Naive thymus-derived CD4-positive, alpha-beta T cell (primary cell): Measurements from ENCODE around the gene SFT2D3. TPM values are rescaled to one million over a fixed set of nuclear protein-coding genes. Genes with fewer than 3 reads are reported as not detected.
A peak's percentile ranks its signal among the peaks of the same experiment; 100 is the strongest.

Experiments used
- ATAC-seq: fragments of 150-1000 bp; cut with Tn5 transposase; 2 replicates; pipeline ENCODE4 v1.10.0; 2021; ENCODE audit warnings: mild to moderate bottlenecking, moderate library complexity
- CTCF ChIA-PET: fragments of 350-600 bp; sonication (Branson Sonifier 250); formaldehyde crosslinking; loops from one replicate; lab custom pipeline; 2021; ENCODE audit warnings: antibody characterized with exemption; lab: Charles Lee
- POLR2A ChIA-PET: fragments of 350-600 bp; sonication (Branson Sonifier 250); formaldehyde crosslinking; loops from one replicate; lab custom pipeline; 2021; ENCODE audit warnings: antibody characterized with exemption, inconsistent platforms; lab: Charles Lee
- DNase-seq, 9 donors: peaks; one replicate each; pipeline versions ENCODE4 v3.0.0 to v3.0.0-alpha.2; 2020 to 2022; ENCODE audit warnings: mixed read lengths in 1 of 9
- H3K27ac ChIP-seq: one replicate; pipeline ENCODE4 v1.7.0; 2013; ENCODE audit warnings: mild to moderate bottlenecking, low read depth, low read length, moderate library complexity
- H3K27me3 ChIP-seq, 2 donors: one replicate each; pipeline ENCODE4 v1.7.0; 2013; ENCODE audit warnings: low read length in 2 of 2, mild to moderate bottlenecking in 2 of 2, moderate library complexity in 2 of 2; ENCODE audit not compliant: control insufficient read depth in 2 of 2, insufficient read depth in 2 of 2
- H3K36me3 ChIP-seq, 3 experiments: 1 replicate in 2 of 3; 2 replicates in 1 of 3; pipeline ENCODE4 v1.7.0; 2013; ENCODE audit warnings: low read length in 3 of 3, mild to moderate bottlenecking in 3 of 3, moderate library complexity in 1 of 3; ENCODE audit not compliant: insufficient read depth in 3 of 3, control insufficient read depth in 2 of 3
- H3K4me1 ChIP-seq, 2 donors: one replicate each; pipeline ENCODE4 v1.7.0; 2013; ENCODE audit warnings: low read length in 2 of 2, mild to moderate bottlenecking in 2 of 2, moderate library complexity in 1 of 2; ENCODE audit not compliant: control insufficient read depth in 2 of 2, insufficient read depth in 2 of 2
- H3K4me3 ChIP-seq: 2 replicates; pipeline ENCODE4 v1.7.0; 2013; ENCODE audit warnings: mild to moderate bottlenecking, low read length
- H3K9me3 ChIP-seq, 3 experiments: 1 replicate in 2 of 3; 2 replicates in 1 of 3; pipeline ENCODE4 v1.7.0; 2013; ENCODE audit warnings: low read length in 3 of 3; ENCODE audit not compliant: control insufficient read depth in 2 of 3
- H3K27ac Mint-ChIP-seq, 9 donors: one replicate each; pipeline ENCODE4 v1.8.0; 2020 to 2022; ENCODE audit warnings: mixed read lengths in 9 of 9, mild to moderate bottlenecking in 8 of 9, moderate library complexity in 5 of 9, inconsistent platforms in 2 of 9
- H3K27me3 Mint-ChIP-seq, 5 donors: one replicate each; pipeline ENCODE4 v1.8.0; 2021 to 2022; ENCODE audit warnings: mixed read lengths in 5 of 5, mild to moderate bottlenecking in 1 of 5
- H3K36me3 Mint-ChIP-seq, 5 donors: one replicate each; pipeline ENCODE4 v1.8.0; 2020 to 2022; ENCODE audit warnings: mixed read lengths in 5 of 5, mild to moderate bottlenecking in 3 of 5, inconsistent platforms in 1 of 5
- H3K4me1 Mint-ChIP-seq, 7 donors: one replicate each; pipeline ENCODE4 v1.8.0; 2020 to 2022; ENCODE audit warnings: mixed read lengths in 7 of 7, mild to moderate bottlenecking in 3 of 7, inconsistent platforms in 1 of 7
- H3K4me3 Mint-ChIP-seq, 10 donors: one replicate each; pipeline ENCODE4 v1.8.0; 2020 to 2022; ENCODE audit warnings: mild to moderate bottlenecking in 10 of 10, mixed read lengths in 10 of 10, moderate library complexity in 6 of 10, inconsistent platforms in 2 of 10
- H3K9me3 Mint-ChIP-seq, 11 donors: one replicate each; pipeline ENCODE4 v1.8.0; 2020 to 2022; ENCODE audit warnings: mixed read lengths in 11 of 11, mild to moderate bottlenecking in 4 of 11, inconsistent platforms in 1 of 11, moderate library complexity in 1 of 11
- intact Hi-C, 2 donors: fragments of 100-400 bp; cut with micrococcal nuclease; formaldehyde crosslinking; loops; one replicate each; pipeline ENCODE4 v1.15.1; 2023
- polyA plus RNA-seq, 2 donors: library from polyadenylated mRNA; unstranded; fragments of 300-500 nt; fragmentation: Illumina TruSeq; gene quantifications; one replicate each; pipeline ENCODE4 v1.2.3, GENCODE V29; 2021
- total RNA-seq, 6 experiments: library from RNA in 5 of 6; stranded (reverse) in 5 of 6; gene quantifications; 1 replicate in 5 of 6; 2 replicates in 1 of 6; pipeline ENCODE4 v1.2.3 and lab custom pipeline; 2021 to 2026

Gene SFT2D3
- total and polyA plus RNA-seq, 7 experiments from 2014 or later = 1.4 to 17.8 (median 7.8) TPM

- Histone ChIP-seq H3K27me3 (no peaks in the 10 kb centered on the region), H3K4me1 (peaks cover 21 to 29% of the 10 kb centered on the region in 2 donors), H3K4me3 (peak overlapping the region; percentile 75), H3K36me3 (peaks cover 0 to 13% (median 3%) of the 10 kb centered on the region in 3 experiments), H3K9me3 (no peaks in the 10 kb centered on the region), H3K27ac (peak overlapping the region; percentile 83)
- peaks cover 0 to 4% (median 0%) of the 10 kb centered on the region in 11 donors for H3K9me3 Mint-ChIP-seq
- DNase-seq (peak; percentile 77 to 86 (median 82)), ATAC-seq (peak; percentile 83)
- ChIA-PET POLR2A (interaction anchor here (0.6 to 3.1 kb wide), 36 partner anchors 9 to 621 kb away, joined by 3 to 17 read pairs (median 4); partner anchors contain the start of genes ERCC3, IWS1, SAP130 and UGGT1), CTCF (interaction anchor here (0.8 kb wide), 1 partner anchor 70 kb away, joined by 3 read pairs; no protein-coding TSS in a partner anchor)
- intact Hi-C loops = loop anchor here (1.0 to 10.0 kb wide), 22 partner anchors 60 to 1047 kb away; partner anchors contain the start of genes GYPC (in 2 of the 2), IWS1 (in 2 of the 2), POLR2D (in 2 of the 2) and UGGT1 (in 2 of the 2)
- peak overlapping the region; percentile 93 to 99 (median 97) for H3K27ac Mint-ChIP-seq
- H3K4me3 Mint-ChIP-seq = peak overlapping the region; percentile 88 to 96 (median 94)
- H3K27me3 Mint-ChIP-seq = no peaks in the 10 kb centered on the region
- peaks cover 23 to 57% (median 45%) of the 10 kb centered on the region in 7 donors for H3K4me1 Mint-ChIP-seq
- peaks cover 0 to 28% (median 15%) of the 10 kb centered on the region in 5 donors for H3K36me3 Mint-ChIP-seq
Measured at GRCh38 chr2:127701651-127702394, 526 bp downstream of the SFT2D3 start.

- intact Hi-C loops = loop anchor here (1.0 to 10.0 kb wide), 17 partner anchors 60 to 1048 kb away; partner anchors contain the start of genes GYPC (in 2 of the 2), POLR2D (in 2 of the 2), AMMECR1L (in 1 of the 2) and ERCC3 (in 1 of the 2)
- peaks cover 23 to 57% (median 44%) of the 10 kb centered on the region in 7 donors for H3K4me1 Mint-ChIP-seq
- ATAC-seq (no peak), DNase-seq (no peak)
- peaks cover 21 to 29% of the 10 kb centered on the region in 2 donors for H3K4me1 ChIP-seq
- H3K4me3 Mint-ChIP-seq = peak overlapping the region; percentile 82 to 96 (median 90)
- peak overlapping the region; percentile 83 for H3K27ac ChIP-seq
- ChIA-PET POLR2A (interaction anchor here (0.6 to 3.1 kb wide), 32 partner anchors 8 to 622 kb away, joined by 3 to 17 read pairs (median 5); partner anchors contain the start of genes ERCC3, IWS1, UGGT1 and WDR33), CTCF (interaction anchor here (0.8 kb wide), 1 partner anchor 70 kb away, joined by 3 read pairs; no protein-coding TSS in a partner anchor)
- peaks cover 0 to 16% (median 3%) of the 10 kb centered on the region in 3 experiments for H3K36me3 ChIP-seq
- H3K4me3 ChIP-seq = peak overlapping the region; percentile 54
- peaks cover 0 to 4% (median 0%) of the 10 kb centered on the region in 11 donors for H3K9me3 Mint-ChIP-seq
- H3K9me3 ChIP-seq = no peaks in the 10 kb centered on the region
- H3K27me3 ChIP-seq = no peaks in the 10 kb centered on the region
- peak overlapping the region; percentile 90 to 96 (median 95) for H3K27ac Mint-ChIP-seq
- no peaks in the 10 kb centered on the region for H3K27me3 Mint-ChIP-seq
- peaks cover 0 to 32% (median 18%) of the 10 kb centered on the region in 5 donors for H3K36me3 Mint-ChIP-seq
Measured at GRCh38 chr2:127702395-127703009, 1.2 kb downstream of the SFT2D3 start.

- DNase-seq = no peak
- Mint-ChIP-seq H3K36me3 (peaks cover 0 to 36% (median 18%) of the 10 kb centered on the region in 5 donors), H3K4me1 (peaks cover 23 to 57% (median 44%) of the 10 kb centered on the region in 7 donors), H3K9me3 (peaks cover 0 to 4% (median 0%) of the 10 kb centered on the region in 11 donors), H3K27ac (peak overlapping the region in 5 of 9 donors; percentile 43 to 96 (median 84)), H3K27me3 (no peaks in the 10 kb centered on the region), H3K4me3 (peak overlapping the region; percentile 16 to 96 (median 72))
- intact Hi-C loops = loop anchor here (5.0 to 10.0 kb wide), 13 partner anchors 61 to 1048 kb away; partner anchors contain the start of genes GYPC (in 2 of the 2), AMMECR1L (in 1 of the 2), ERCC3 (in 1 of the 2) and HS6ST1 (in 1 of the 2)
- H3K27ac ChIP-seq = peak overlapping the region; percentile 83
- ATAC-seq = no peak
- peaks cover 21 to 29% of the 10 kb centered on the region in 2 donors for H3K4me1 ChIP-seq
- CTCF ChIA-PET = no interaction called here
- H3K27me3 ChIP-seq = no peaks in the 10 kb centered on the region
- peaks cover 0 to 24% (median 3%) of the 10 kb centered on the region in 3 experiments for H3K36me3 ChIP-seq
- POLR2A ChIA-PET = interaction anchor here (0.8 to 3.1 kb wide), 7 partner anchors 9 to 410 kb away, joined by 3 to 17 read pairs (median 4); partner anchors contain the start of genes ERCC3 and WDR33
- no peak overlapping the region for H3K4me3 ChIP-seq
- no peaks in the 10 kb centered on the region for H3K9me3 ChIP-seq
Measured at GRCh38 chr2:127703282-127703681, 2.0 kb downstream of the SFT2D3 start.

- Histone ChIP-seq H3K27ac (no peak overlapping the region), H3K9me3 (no peaks in the 10 kb centered on the region), H3K4me1 (peaks cover 21 to 29% of the 10 kb centered on the region in 2 donors), H3K27me3 (no peaks in the 10 kb centered on the region), H3K36me3 (peaks cover 0 to 39% (median 3%) of the 10 kb centered on the region in 3 experiments), H3K4me3 (no peak overlapping the region)
- ChIA-PET POLR2A (interaction anchor here (1.2 to 1.3 kb wide), 2 partner anchors 20 to 106 kb away, joined by 3 to 6 read pairs; partner anchors contain the start of gene WDR33), CTCF (interaction anchor here (1.1 to 1.4 kb wide), 2 partner anchors 23 to 114 kb away, joined by 3 to 6 read pairs; no protein-coding TSS in a partner anchor)
- ATAC-seq = no peak
- Mint-ChIP-seq H3K36me3 (peaks cover 0 to 41% (median 25%) of the 10 kb centered on the region in 5 donors), H3K9me3 (peaks cover 0 to 4% (median 0%) of the 10 kb centered on the region in 11 donors), H3K4me1 (peaks cover 23 to 57% (median 44%) of the 10 kb centered on the region in 7 donors), H3K27me3 (no peaks in the 10 kb centered on the region), H3K27ac (peak overlapping the region in 8 of 9 donors; percentile 3 to 78 (median 34)), H3K4me3 (peak overlapping the region in 7 of 10 donors; percentile 12 to 96 (median 51))
- intact Hi-C loops = loop anchor here (5.0 to 10.0 kb wide), 13 partner anchors 63 to 1050 kb away; partner anchors contain the start of genes GYPC (in 2 of the 2), AMMECR1L (in 1 of the 2), ERCC3 (in 1 of the 2) and HS6ST1 (in 1 of the 2)
- DNase-seq = no peak
Measured at GRCh38 chr2:127704641-127705390, 3.5 kb downstream of the SFT2D3 start.

GRCh38 chr2:127705391-127706065 lies 4.2 kb downstream of the SFT2D3 start:
- intact Hi-C loops = loop anchor here (10.0 kb wide), 5 partner anchors 179 to 1051 kb away; partner anchors contain the start of genes AMMECR1L (in 1 of the 2), ERCC3 (in 1 of the 2), GYPC (in 1 of the 2) and MAP3K2 (in 1 of the 2)
- Histone ChIP-seq H3K4me1 (peaks cover 18 to 27% of the 10 kb centered on the region in 2 donors), H3K27ac (no peak overlapping the region), H3K9me3 (no peaks in the 10 kb centered on the region), H3K27me3 (no peaks in the 10 kb centered on the region), H3K36me3 (peaks cover 3 to 45% (median 5%) of the 10 kb centered on the region in 3 experiments), H3K4me3 (no peak overlapping the region)
- ChIA-PET POLR2A (interaction anchor here (1.1 kb wide), 1 partner anchor 269 kb away, joined by 4 read pairs; no protein-coding TSS in a partner anchor), CTCF (interaction anchor here (1.1 to 1.4 kb wide), 2 partner anchors 24 to 114 kb away, joined by 3 to 6 read pairs; no protein-coding TSS in a partner anchor)
- Mint-ChIP-seq H3K36me3 (peaks cover 0 to 41% (median 26%) of the 10 kb centered on the region in 5 donors), H3K4me3 (peak overlapping the region in 6 of 10 donors; percentile 4 to 96 (median 16)), H3K27ac (peak overlapping the region in 5 of 9 donors; percentile 4 to 67 (median 25)), H3K4me1 (peaks cover 18 to 51% (median 39%) of the 10 kb centered on the region in 7 donors), H3K27me3 (no peaks in the 10 kb centered on the region), H3K9me3 (peaks cover 0 to 4% (median 0%) of the 10 kb centered on the region in 11 donors)
- no peak for DNase-seq
- no peak for ATAC-seq
